ENCODE results near the gene SLC26A4. TPM values are rescaled to one million over a fixed set of nuclear protein-coding genes. Genes with fewer than 3 reads are reported as not detected.
A peak's percentile ranks its signal among the peaks of the same experiment; 100 is the strongest.

The SLC26A4 gene
- total and polyA plus RNA-seq, 9 of the 15 experiments (the other 6 are each of a cell fraction or from before 2014, with no cell fraction given) = 0.09 to 1.2 (median 0.33) TPM

DNA sequence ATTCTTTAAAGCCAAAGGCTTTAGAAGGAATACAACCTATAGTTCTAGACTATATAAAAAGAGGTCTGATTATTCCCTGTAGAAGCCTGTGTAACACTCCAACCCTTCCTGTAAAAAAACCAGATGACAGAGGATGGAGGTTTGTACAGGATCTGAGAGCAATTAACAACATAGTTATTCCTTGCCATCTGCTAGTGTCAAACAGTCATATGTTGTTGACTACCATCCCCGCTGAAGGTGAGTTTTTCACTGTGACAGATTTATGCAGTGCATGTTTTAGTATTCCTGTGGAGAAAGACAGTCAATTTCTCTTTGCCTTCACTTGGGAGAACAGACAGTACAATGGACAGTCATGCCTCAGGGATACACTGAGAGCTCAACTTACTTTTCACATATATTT, 19.0 kb upstream of the SLC26A4 start:
- BruUV-seq (replicated peaks) = no TSS peak
- Histone ChIP-seq H3K36me3 (ENCODE audit: control insufficient read depth, insufficient read depth, low read length) (no peaks in the 10 kb centered on the region), H3K4me1 (replicated peaks in 1 of 2; ENCODE audit: control insufficient read depth in 2 of 2, insufficient read depth in 2 of 2, low read length in 2 of 2) (no peaks in the 10 kb centered on the region), H3K27me3 (ENCODE audit: control insufficient read depth in 2 of 2, insufficient read depth in 2 of 2, low read length in 2 of 2) (peaks cover 4 to 6% of the 10 kb centered on the region in 2 experiments; a peak in 2 of 5 replicates), H3K79me2 (ENCODE audit: control insufficient read depth, insufficient read depth, low read length) (no peaks in the 10 kb centered on the region), H4K20me1 (replicated peaks; ENCODE audit: control insufficient read depth, insufficient read depth, low read length) (no peaks in the 10 kb centered on the region), H2AFZ (ENCODE audit: low read depth, low read length) (no peak overlapping the region), H3K27ac (ENCODE audit: extremely low read depth, low read depth, low read length) (no peak overlapping the region), H3K9me1 (ENCODE audit: control insufficient read depth, insufficient read depth, low read length) (no peaks in the 10 kb centered on the region), H3K4me3 (no peak overlapping the region), H3K4me2 (ENCODE audit: insufficient read depth, low read length) (no peak overlapping the region), H3K9ac (ENCODE audit: insufficient read depth in 1 of 2, low read depth in 2 of 2, low read length in 2 of 2) (no peak overlapping the region), H3K9me3 (replicated peaks; ENCODE audit: control insufficient read depth, insufficient read depth, low read depth, low read length) (no peaks in the 10 kb centered on the region)
- POLR2A ChIA-PET = no interaction called here
- ATAC-seq (0 out of 3 replicates have a peak, but pooled peaks have one; percentile 28), FAIRE-seq (no peak), DNase-seq (ENCODE audit: extremely low read depth in 1 of 4, low spot score in 3 of 4) (no peak)
- CTCF ChIA-PET (ENCODE audit: low intra/inter-chr PET ratio) = no interaction called here
- 10% methylated on average over 1 of the region's 1 CpG for WGBS (ENCODE audit: insufficient coverage, low coverage, missing lambda C conversion rate)
- TF ChIP-seq RBBP5 (IDR thresholded peaks at IDR 0.05; ENCODE audit: borderline replicate concordance, insufficient read depth, low read length, poor library complexity, severe bottlenecking) = no peak
- TF ChIP-seq ZFP1 (CRISPR knock-in tag; IDR thresholded peaks at IDR 0.05) = no peak
- TF ChIP-seq POLR3G (IDR thresholded peaks at IDR 0.05; ENCODE audit: extremely low read depth, insufficient read length, insufficient replicate concordance) = no peak
- TF ChIP-seq NFRKB (IDR thresholded peaks at IDR 0.05; ENCODE audit: low read depth) = no peak
- TF ChIP-seq, protein P1, sequence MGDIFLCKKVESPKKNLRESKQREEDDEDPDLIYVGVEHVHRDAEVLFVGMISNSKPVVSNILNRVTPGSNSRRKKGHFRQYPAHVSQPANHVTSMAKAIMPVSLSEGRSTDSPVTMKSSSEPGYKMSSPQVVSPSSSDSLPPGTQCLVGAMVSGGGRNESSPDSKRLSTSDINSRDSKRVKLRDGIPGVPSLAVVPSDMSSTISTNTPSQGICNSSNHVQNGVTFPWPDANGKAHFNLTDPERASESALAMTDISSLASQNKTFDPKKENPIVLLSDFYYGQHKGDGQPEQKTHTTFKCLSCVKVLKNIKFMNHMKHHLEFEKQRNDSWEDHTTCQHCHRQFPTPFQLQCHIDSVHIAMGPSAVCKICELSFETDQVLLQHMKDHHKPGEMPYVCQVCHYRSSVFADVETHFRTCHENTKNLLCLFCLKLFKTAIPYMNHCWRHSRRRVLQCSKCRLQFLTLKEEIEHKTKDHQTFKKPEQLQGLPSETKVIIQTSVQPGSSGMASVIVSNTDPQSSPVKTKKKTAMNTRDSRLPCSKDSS (IDR thresholded peaks at IDR 0.05; ENCODE audit: low read depth, partially characterized antibody) = no peak
- no peak for TF ChIP-seq ZNF79 (CRISPR knock-in tag; IDR thresholded peaks at IDR 0.05; ENCODE audit: low read depth)
- no peak for TF ChIP-seq KDM2B (CRISPR knock-in tag; IDR thresholded peaks at IDR 0.05)
- no peak for TF ChIP-seq ZNF212 (CRISPR knock-in tag; IDR thresholded peaks at IDR 0.05)
- TF ChIP-seq, protein P2, sequence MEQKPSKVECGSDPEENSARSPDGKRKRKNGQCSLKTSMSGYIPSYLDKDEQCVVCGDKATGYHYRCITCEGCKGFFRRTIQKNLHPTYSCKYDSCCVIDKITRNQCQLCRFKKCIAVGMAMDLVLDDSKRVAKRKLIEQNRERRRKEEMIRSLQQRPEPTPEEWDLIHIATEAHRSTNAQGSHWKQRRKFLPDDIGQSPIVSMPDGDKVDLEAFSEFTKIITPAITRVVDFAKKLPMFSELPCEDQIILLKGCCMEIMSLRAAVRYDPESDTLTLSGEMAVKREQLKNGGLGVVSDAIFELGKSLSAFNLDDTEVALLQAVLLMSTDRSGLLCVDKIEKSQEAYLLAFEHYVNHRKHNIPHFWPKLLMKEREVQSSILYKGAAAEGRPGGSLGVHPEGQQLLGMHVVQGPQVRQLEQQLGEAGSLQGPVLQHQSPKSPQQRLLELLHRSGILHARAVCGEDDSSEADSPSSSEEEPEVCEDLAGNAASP (IDR thresholded peaks at IDR 0.05) = no peak
- no peak for TF ChIP-seq TBL1XR1 (IDR thresholded peaks at IDR 0.05; ENCODE audit: low read length in 2 of 2)
- no peak for TF ChIP-seq KLF6 (CRISPR knock-in tag; IDR thresholded peaks at IDR 0.05; ENCODE audit: borderline replicate concordance)
- TF ChIP-seq CAMTA2 (CRISPR knock-in tag; conservative IDR thresholded peaks at IDR 0.05) = no peak
- in situ Hi-C loops (cut with MboI) (no loop called here), intact Hi-C loops (cut with micrococcal nuclease) (loop anchor here (5.0 kb wide), 1 partner anchor 81 kb away; no protein-coding TSS in a partner anchor)
